Stimulated activated naive CD4-positive, alpha-beta T cell (primary cell): ENCODE data around the gene UBE2QL1.

ENCODE experiments used
- DNase-seq, 6 experiments: peaks; one replicate each; lab custom pipeline; 2025; lab: John Stamatoyannopoulos, UW

UBE2QL1 gene

GRCh38 chr5:6455571-6456200 is 7.0 kb downstream of the UBE2QL1 start:
- DNase-seq: no peak

- no peak for DNase-seq
These were observed 8.2 kb downstream of the UBE2QL1 start for GRCh38 chr5:6456766-6457370.

- DNase-seq: no peak
These were observed 8.9 kb downstream of the UBE2QL1 start for GRCh38 chr5:6457592-6457991.

- DNase-seq: no peak
These were observed 10.2 kb downstream of the UBE2QL1 start for GRCh38 chr5:6458833-6459232.

GRCh38 chr5:6459896-6460295 is 11.2 kb downstream of the UBE2QL1 start:
- DNase-seq: no peak

GRCh38 chr5:6461006-6461405 is 12.3 kb downstream of the UBE2QL1 start:
- DNase-seq: no peak

GRCh38 chr5:6461793-6462650 is 13.4 kb downstream of the UBE2QL1 start:
- DNase-seq: no peak

GRCh38 chr5:6462671-6463070 is 14.0 kb downstream of the UBE2QL1 start:
- no peak for DNase-seq

GRCh38 chr5:6464441-6464840 is 15.8 kb downstream of the UBE2QL1 start:
- no peak for DNase-seq

GRCh38 chr5:6465831-6466790 is 17.5 kb downstream of the UBE2QL1 start:
- DNase-seq: no peak

- DNase-seq: no peak
These were observed 18.4 kb downstream of the UBE2QL1 start for GRCh38 chr5:6466975-6467567.

GRCh38 chr5:6467591-6467990 is 18.9 kb downstream of the UBE2QL1 start:
- no peak for DNase-seq

GRCh38 chr5:6468104-6468503 is 19.4 kb downstream of the UBE2QL1 start:
- no peak for DNase-seq

GRCh38 chr5:6468870-6469269 is 20.2 kb downstream of the UBE2QL1 start:
- DNase-seq: no peak

- no peak for DNase-seq
These were observed 21.2 kb downstream of the UBE2QL1 start for GRCh38 chr5:6469836-6470235.

- no peak for DNase-seq
These were observed 22.0 kb downstream of the UBE2QL1 start for GRCh38 chr5:6470672-6471071.

- no peak for DNase-seq
These were observed 22.6 kb downstream of the UBE2QL1 start for GRCh38 chr5:6471252-6471651.

GRCh38 chr5:6472792-6473191 is 24.1 kb downstream of the UBE2QL1 start:
- no peak for DNase-seq

- no peak for DNase-seq
These were observed 24.6 kb downstream of the UBE2QL1 start for GRCh38 chr5:6473284-6473683.

- DNase-seq: no peak
These were observed 27.1 kb downstream of the UBE2QL1 start for GRCh38 chr5:6475626-6476312.

- no peak for DNase-seq
These were observed 27.6 kb downstream of the UBE2QL1 start for GRCh38 chr5:6476313-6476661.
